Glomerular endothelial cell (primary cell): ENCODE data around the gene RNF212. TPM values are rescaled to one million over a fixed set of nuclear protein-coding genes. Genes with fewer than 3 reads are reported as not detected.
A peak's percentile ranks its signal among the peaks of the same experiment; 100 is the strongest.
"Not testable (repeated sequence)": the region's sequence is repeated elsewhere in the genome, so short reads cannot be mapped to it uniquely, and the experiment has no call there.

Source experiments
- DNase-seq: peaks from one replicate; pipeline ENCODE4 v3.0.0-alpha.2; 2011; ENCODE audit warnings: low read depth, low spot score; ENCODE audit errors: extremely low read depth
- total RNA-seq: library from RNA; depleted of rRNA; stranded (reverse); fragments of >200 nt; gene quantifications from 2 replicates; pipeline ENCODE4 v1.2.3, GENCODE V29; 2015

RNF212 gene
- 0.29 and 4.9 TPM in 2 replicates for total RNA-seq

- DNase-seq, result no peak
These were observed at the start of gene RNF212 for GRCh38 chr4:1113311-1114009. RNF212 (minus strand) TSS chr4:1113564; CDS start chr4:1113464, 100 bp downstream.

GRCh38 chr4:1160351-1160750, 47.0 kb upstream of the RNF212 start:
- no peak for DNase-seq

GRCh38 chr4:1156069-1156468, 42.7 kb upstream of the RNF212 start:
- DNase-seq, result no peak

GRCh38 chr4:1155314-1155713, 42.0 kb upstream of the RNF212 start:
- DNase-seq, result no peak

GRCh38 chr4:1154523-1155182, 41.3 kb upstream of the RNF212 start:
- DNase-seq, result no peak

- no peak for DNase-seq
These were observed 40.8 kb upstream of the RNF212 start for GRCh38 chr4:1154126-1154522.

- DNase-seq, result no peak
These were observed 40.3 kb upstream of the RNF212 start for GRCh38 chr4:1153567-1154090.

- DNase-seq, result no peak
These were observed 38.9 kb upstream of the RNF212 start for GRCh38 chr4:1152290-1152689.

- DNase-seq, result no peak
These were observed 38.2 kb upstream of the RNF212 start for GRCh38 chr4:1151541-1151940.

- DNase-seq, result no peak
These were observed 37.5 kb upstream of the RNF212 start for GRCh38 chr4:1150875-1151274.

- no peak for DNase-seq
These were observed 26.5 kb upstream of the RNF212 start for GRCh38 chr4:1139860-1140259.

GRCh38 chr4:1137850-1138249, 24.5 kb upstream of the RNF212 start:
- no peak for DNase-seq

- no peak for DNase-seq
These were observed 23.9 kb upstream of the RNF212 start for GRCh38 chr4:1137063-1137776.

- DNase-seq, result no peak
These were observed 22.7 kb upstream of the RNF212 start for GRCh38 chr4:1136048-1136447.

- no peak for DNase-seq
These were observed 19.7 kb upstream of the RNF212 start for GRCh38 chr4:1133033-1133432.

GRCh38 chr4:1130316-1131186, 17.2 kb upstream of the RNF212 start:
- DNase-seq, result peak; percentile 25

- no peak for DNase-seq
These were observed 13.1 kb upstream of the RNF212 start for GRCh38 chr4:1126506-1126905.

GRCh38 chr4:1125466-1125865, 12.1 kb upstream of the RNF212 start:
- not testable (repeated sequence) for DNase-seq

GRCh38 chr4:1124818-1125217, 11.5 kb upstream of the RNF212 start:
- DNase-seq, result no peak

- DNase-seq, result no peak
These were observed 9.1 kb upstream of the RNF212 start for GRCh38 chr4:1122505-1122904.

GRCh38 chr4:1116838-1117237, 3.5 kb upstream of the RNF212 start:
- DNase-seq, result no peak
